NCI-H128 (cell line): ENCODE results near the gene SLC12A9.
"Not testable (repeated sequence)": the region's sequence is repeated elsewhere in the genome, so short reads cannot be mapped to it uniquely, and the experiment has no call there.

Experiments
- DNase-seq: peaks from one replicate; lab custom pipeline; 2025; ENCODE audit not compliant: unreplicated experiment; lab: John Stamatoyannopoulos, UW

SLC12A9 gene

GRCh38 chr7:100852048-100852872 lies at the start of gene SLC12A9:
Gene SLC12A9, plus strand, starts transcription at chr7:100852713. Its CDS starts 1,485 bp downstream, at chr7:100854198.
- peak; percentile 57 for DNase-seq

GRCh38 chr7:100802951-100803350 lies 49.6 kb upstream of the SLC12A9 start:
- no peak for DNase-seq

- DNase-seq: no peak
Measured at GRCh38 chr7:100803398-100804161, 48.9 kb upstream of the SLC12A9 start.

GRCh38 chr7:100804681-100805431 lies 47.7 kb upstream of the SLC12A9 start:
- no peak for DNase-seq

- DNase-seq: no peak
Measured at GRCh38 chr7:100806276-100806675, 46.2 kb upstream of the SLC12A9 start.

GRCh38 chr7:100806883-100807282 lies 45.6 kb upstream of the SLC12A9 start:
- not testable (repeated sequence) for DNase-seq

- DNase-seq: no peak
Measured at GRCh38 chr7:100808354-100808875, 44.1 kb upstream of the SLC12A9 start.

- DNase-seq: no peak
Measured at GRCh38 chr7:100811480-100811879, 41.0 kb upstream of the SLC12A9 start.

- DNase-seq: no peak
Measured at GRCh38 chr7:100812729-100813128, 39.8 kb upstream of the SLC12A9 start.

GRCh38 chr7:100816515-100816914 lies 36.0 kb upstream of the SLC12A9 start:
- DNase-seq: not testable (repeated sequence)

GRCh38 chr7:100817097-100817496 lies 35.4 kb upstream of the SLC12A9 start:
- DNase-seq: no peak

- DNase-seq: no peak
Measured at GRCh38 chr7:100818366-100818765, 34.1 kb upstream of the SLC12A9 start.

- no peak for DNase-seq
Measured at GRCh38 chr7:100818825-100819224, 33.7 kb upstream of the SLC12A9 start.

GRCh38 chr7:100819586-100819985 lies 32.9 kb upstream of the SLC12A9 start:
- DNase-seq: no peak

GRCh38 chr7:100822236-100823139 lies 30.0 kb upstream of the SLC12A9 start:
- DNase-seq: no peak

GRCh38 chr7:100823140-100823525 lies 29.4 kb upstream of the SLC12A9 start:
- no peak for DNase-seq

GRCh38 chr7:100823534-100823933 lies 29.0 kb upstream of the SLC12A9 start:
- DNase-seq: no peak

GRCh38 chr7:100824499-100825214 lies 27.9 kb upstream of the SLC12A9 start:
- DNase-seq: no peak

GRCh38 chr7:100825215-100825671 lies 27.3 kb upstream of the SLC12A9 start:
- DNase-seq: no peak
